Measurements from ENCODE around the gene BBX.

The BBX gene

GRCh38 chr3:107854733-107855132 lies 332.0 kb downstream of the BBX start:
- DNase-seq, result no peak

GRCh38 chr3:107855710-107856109 lies 332.9 kb downstream of the BBX start:
- no peak for DNase-seq

DNA sequence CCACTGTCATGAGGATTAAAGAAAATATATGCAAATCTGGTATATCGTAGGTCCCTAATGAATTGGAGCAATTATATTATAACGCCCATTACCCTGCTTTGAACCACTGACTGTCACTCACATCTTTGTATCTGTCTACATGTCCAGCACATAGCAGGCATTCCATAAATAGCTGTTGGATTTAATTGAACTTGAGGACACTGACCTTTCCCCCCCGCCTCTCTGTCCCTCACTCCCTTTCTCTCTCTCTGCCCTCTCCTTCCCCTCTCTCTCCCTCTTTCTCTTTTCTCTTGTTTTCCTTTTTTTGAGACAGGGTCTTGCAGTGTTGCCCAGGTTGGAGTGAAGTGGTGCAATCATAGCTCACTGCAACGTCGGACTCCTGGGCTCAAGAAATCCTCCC lies 335.1 kb downstream of the BBX start:
- no peak for DNase-seq

- DNase-seq, result no peak
These were observed 336.1 kb downstream of the BBX start for GRCh38 chr3:107858876-107859275.
